Neural progenitor cell (in vitro differentiated cells): ENCODE data around the gene GRIN2A. TPM values are rescaled to one million over a fixed set of nuclear protein-coding genes. Genes with fewer than 3 reads are reported as not detected.

Experiments used
- DNase-seq: peaks from one replicate; pipeline ENCODE4 v3.0.0-alpha.2; 2016; ENCODE audit warnings: low spot score
- H2AFZ ChIP-seq: fragments of 200-600 bp; sonication (generic); replicated peaks from 2 replicates; pipeline ENCODE4 v1.6.1; 2016; ENCODE audit warnings: antibody characterized with exemption
- H3F3A ChIP-seq: fragments of 200-600 bp; sonication (generic); 2 replicates; pipeline ENCODE4 v1.6.1; 2016; ENCODE audit warnings: antibody characterized with exemption, low read depth
- H3K27ac ChIP-seq: fragments of 200-600 bp; sonication (generic); 2 replicates; pipeline ENCODE4 v1.5.1; 2016; ENCODE audit warnings: mild to moderate bottlenecking
- H3K27me3 ChIP-seq: fragments of 200-600 bp; sonication (generic); 2 replicates; pipeline ENCODE4 v1.6.1; 2016; ENCODE audit warnings: mild to moderate bottlenecking, moderate library complexity
- H3K36me3 ChIP-seq: fragments of 200-600 bp; sonication (generic); 2 replicates; pipeline ENCODE4 v1.5.1; 2016
- H3K4me1 ChIP-seq: fragments of 200-600 bp; sonication (generic); 2 replicates; pipeline ENCODE4 v1.6.1; 2016; ENCODE audit warnings: mixed run types
- H3K4me2 ChIP-seq: fragments of 200-600 bp; sonication (generic); 2 replicates; pipeline ENCODE4 v1.6.1; 2016
- H3K4me3 ChIP-seq: fragments of 200-600 bp; sonication (generic); 2 replicates; pipeline ENCODE4 v1.5.1; 2016
- H3K79me2 ChIP-seq: fragments of 200-600 bp; sonication (generic); 2 replicates; pipeline ENCODE4 v1.6.1; 2016; ENCODE audit warnings: low read depth
- H3K9ac ChIP-seq: fragments of 200-600 bp; sonication (generic); 2 replicates; pipeline ENCODE4 v1.6.1; 2016
- H3K9me3 ChIP-seq: fragments of 200-600 bp; sonication (generic); 2 replicates; pipeline ENCODE4 v1.5.1; 2016; ENCODE audit warnings: low read depth
- H4K20me1 ChIP-seq: fragments of 200-600 bp; sonication (generic); 2 replicates; pipeline ENCODE4 v1.6.1; 2016; ENCODE audit warnings: low read depth
- H3K27ac Mint-ChIP-seq: 3 replicates; pipeline ENCODE4 v1.8.0; 2021; ENCODE audit warnings: mixed read lengths
- H3K27me3 Mint-ChIP-seq: 2 replicates; pipeline ENCODE4 v1.8.0; 2022; ENCODE audit warnings: low read depth, mild to moderate bottlenecking, inconsistent platforms, moderate library complexity, mixed read lengths; ENCODE audit not compliant: insufficient read depth
- H3K36me3 Mint-ChIP-seq: 3 replicates; pipeline ENCODE4 v1.8.0; 2021; ENCODE audit warnings: mixed read lengths
- H3K4me1 Mint-ChIP-seq: 3 replicates; pipeline ENCODE4 v1.8.0; 2021; ENCODE audit warnings: mixed read lengths
- H3K4me3 Mint-ChIP-seq: 3 replicates; pipeline ENCODE4 v1.8.0; 2021; ENCODE audit warnings: mild to moderate bottlenecking, moderate library complexity, mixed read lengths
- H3K9me3 Mint-ChIP-seq: 3 replicates; pipeline ENCODE4 v1.8.0; 2020; ENCODE audit warnings: mixed read lengths
- CTCF ChIP-seq: fragments of 200-600 bp; sonication (generic); IDR thresholded peaks from 2 replicates; pipeline ENCODE4 v1.5.1; 2017; ENCODE audit warnings: antibody characterized with exemption, mild to moderate bottlenecking
- EZH2 ChIP-seq: fragments of 200-600 bp; sonication (generic); IDR thresholded peaks from 2 replicates; pipeline ENCODE4 v1.6.1; 2017; ENCODE audit warnings: antibody characterized with exemption, mild to moderate bottlenecking, moderate library complexity
- EZH2phosphoT487 ChIP-seq: fragments of 200-600 bp; sonication (generic); IDR thresholded peaks from 2 replicates; pipeline ENCODE4 v1.6.1; 2017; ENCODE audit warnings: antibody characterized with exemption
- total RNA-seq: library from RNA; depleted of rRNA; stranded (reverse); fragments of >200 nt; gene quantifications from 2 replicates; pipeline ENCODE4 v1.2.3, GENCODE V29; 2015; ENCODE audit warnings: low replicate concordance

GRIN2A gene
- total RNA-seq, 1 donor from 2014 or later: 1.6 TPM

GRCh38 chr16:9780831-9781230 lies 401.4 kb downstream of the GRIN2A start:
- no peak overlapping the region for H2AFZ ChIP-seq
- no peaks in the 10 kb centered on the region for H4K20me1 ChIP-seq
- no peaks in the 10 kb centered on the region for H3K9me3 ChIP-seq
- no peaks in the 10 kb centered on the region for H3K4me1 ChIP-seq
- H3K79me2 ChIP-seq: no peaks in the 10 kb centered on the region
- H3F3A ChIP-seq: peaks cover 2% of the 10 kb centered on the region
- Mint-ChIP-seq H3K36me3 (no peaks in the 10 kb centered on the region), H3K27ac (no peak overlapping the region), H3K4me3 (no peak overlapping the region), H3K9me3 (no peaks in the 10 kb centered on the region), H3K4me1 (peaks cover under 1% of the 10 kb centered on the region), H3K27me3 (no peaks in the 10 kb centered on the region)
- H3K9ac ChIP-seq: no peak overlapping the region
- no peak overlapping the region for H3K4me2 ChIP-seq
- H3K4me3 ChIP-seq: no peak overlapping the region
- DNase-seq: no peak
- H3K27me3 ChIP-seq: no peaks in the 10 kb centered on the region
- no peak overlapping the region for H3K27ac ChIP-seq
- TF ChIP-seq CTCF (no peak), EZH2phosphoT487 (no peak), EZH2 (no peak)
- no peaks in the 10 kb centered on the region for H3K36me3 ChIP-seq

GRCh38 chr16:9778849-9779248 lies 403.4 kb downstream of the GRIN2A start:
- Histone ChIP-seq H3K27ac (no peak overlapping the region), H3K4me2 (no peak overlapping the region), H3K79me2 (no peaks in the 10 kb centered on the region), H3K36me3 (no peaks in the 10 kb centered on the region), H3F3A (no peaks in the 10 kb centered on the region), H3K27me3 (no peaks in the 10 kb centered on the region), H4K20me1 (no peaks in the 10 kb centered on the region), H2AFZ (no peak overlapping the region), H3K9ac (no peak overlapping the region), H3K4me3 (no peak overlapping the region), H3K4me1 (no peaks in the 10 kb centered on the region), H3K9me3 (no peaks in the 10 kb centered on the region)
- H3K27ac Mint-ChIP-seq: no peak overlapping the region
- TF ChIP-seq EZH2phosphoT487 (no peak), CTCF (no peak), EZH2 (no peak)
- H3K4me3 Mint-ChIP-seq: no peak overlapping the region
- no peaks in the 10 kb centered on the region for H3K36me3 Mint-ChIP-seq
- no peaks in the 10 kb centered on the region for H3K27me3 Mint-ChIP-seq
- no peaks in the 10 kb centered on the region for H3K9me3 Mint-ChIP-seq
- peak; percentile 30 for DNase-seq
- H3K4me1 Mint-ChIP-seq: no peaks in the 10 kb centered on the region

- no peaks in the 10 kb centered on the region for H3K9me3 Mint-ChIP-seq
- H3K4me1 ChIP-seq: no peaks in the 10 kb centered on the region
- H4K20me1 ChIP-seq: no peaks in the 10 kb centered on the region
- no peaks in the 10 kb centered on the region for H3K9me3 ChIP-seq
- H3F3A ChIP-seq: no peaks in the 10 kb centered on the region
- H3K9ac ChIP-seq: no peak overlapping the region
- no peaks in the 10 kb centered on the region for H3K36me3 ChIP-seq
- H3K27ac ChIP-seq: no peak overlapping the region
- peaks cover 5% of the 10 kb centered on the region for H3K27me3 Mint-ChIP-seq
- no peak overlapping the region for H3K4me2 ChIP-seq
- H3K27ac Mint-ChIP-seq: no peak overlapping the region
- no peak for DNase-seq
- no peaks in the 10 kb centered on the region for H3K27me3 ChIP-seq
- TF ChIP-seq CTCF (no peak), EZH2phosphoT487 (no peak), EZH2 (no peak)
- H3K36me3 Mint-ChIP-seq: no peaks in the 10 kb centered on the region
- H2AFZ ChIP-seq: no peak overlapping the region
- H3K4me3 ChIP-seq: no peak overlapping the region
- H3K4me3 Mint-ChIP-seq: no peak overlapping the region
- H3K4me1 Mint-ChIP-seq: no peaks in the 10 kb centered on the region
- H3K79me2 ChIP-seq: no peaks in the 10 kb centered on the region
Observed at GRCh38 chr16:9775998-9776397, 406.2 kb downstream of the GRIN2A start.

- Histone ChIP-seq H3K9me3 (no peaks in the 10 kb centered on the region), H4K20me1 (no peaks in the 10 kb centered on the region), H3K9ac (no peak overlapping the region), H3K4me1 (peaks cover 8% of the 10 kb centered on the region), H3K36me3 (no peaks in the 10 kb centered on the region), H3K79me2 (no peaks in the 10 kb centered on the region), H2AFZ (no peak overlapping the region), H3F3A (no peaks in the 10 kb centered on the region), H3K27ac (no peak overlapping the region), H3K4me3 (no peak overlapping the region), H3K4me2 (no peak overlapping the region), H3K27me3 (no peaks in the 10 kb centered on the region)
- no peaks in the 10 kb centered on the region for H3K9me3 Mint-ChIP-seq
- H3K27me3 Mint-ChIP-seq: peaks cover 5% of the 10 kb centered on the region
- DNase-seq: no peak
- H3K36me3 Mint-ChIP-seq: no peaks in the 10 kb centered on the region
- no peaks in the 10 kb centered on the region for H3K4me1 Mint-ChIP-seq
- TF ChIP-seq EZH2phosphoT487: no peak
- no peak overlapping the region for H3K4me3 Mint-ChIP-seq
- no peak overlapping the region for H3K27ac Mint-ChIP-seq
Observed at GRCh38 chr16:9773289-9773688, 408.9 kb downstream of the GRIN2A start.
